Brain microvascular endothelial cell (primary cell): ENCODE results near the gene ZDHHC8.

Experiments
- DNase-seq: peaks from one replicate; pipeline ENCODE4 v3.0.0-alpha.2; 2020
- H3K27ac ChIP-seq: fragments of 250-450 bp; sonication (Bioruptor Pico); 2 replicates; pipeline ENCODE4 v1.5.1; 2020; ENCODE audit warnings: mild to moderate bottlenecking, moderate library complexity
- H3K27me3 ChIP-seq: fragments of 250-450 bp; sonication (Bioruptor Pico); replicated peaks from 2 replicates; pipeline ENCODE4 v1.5.1; 2020; ENCODE audit warnings: mild to moderate bottlenecking
- H3K36me3 ChIP-seq: fragments of 250-450 bp; sonication (Bioruptor Pico); replicated peaks from 2 replicates; pipeline ENCODE4 v1.5.1; 2020; ENCODE audit warnings: mild to moderate bottlenecking
- H3K4me3 ChIP-seq: 2 replicates; pipeline ENCODE4 v1.5.1; 2011; ENCODE audit warnings: low read depth, mild to moderate bottlenecking, control low read depth, low read length, moderate library complexity
- in situ Hi-C: cut with HindIII; loops from 2 replicates; pipeline ENCODE4 v1.10.0; 2017; ENCODE audit warnings: low sequenced_read_pairs, low pct_ligation_motif_present
- TF ChIP-seq, protein P1 (sequence below): IDR thresholded peaks from 2 replicates; pipeline ENCODE4 v1.5.1; 2011; ENCODE audit warnings: low read depth, mild to moderate bottlenecking, moderate library complexity, low read length, control low read depth, inconsistent platforms; ENCODE audit errors: missing control alignments

ZDHHC8 gene

DNA sequence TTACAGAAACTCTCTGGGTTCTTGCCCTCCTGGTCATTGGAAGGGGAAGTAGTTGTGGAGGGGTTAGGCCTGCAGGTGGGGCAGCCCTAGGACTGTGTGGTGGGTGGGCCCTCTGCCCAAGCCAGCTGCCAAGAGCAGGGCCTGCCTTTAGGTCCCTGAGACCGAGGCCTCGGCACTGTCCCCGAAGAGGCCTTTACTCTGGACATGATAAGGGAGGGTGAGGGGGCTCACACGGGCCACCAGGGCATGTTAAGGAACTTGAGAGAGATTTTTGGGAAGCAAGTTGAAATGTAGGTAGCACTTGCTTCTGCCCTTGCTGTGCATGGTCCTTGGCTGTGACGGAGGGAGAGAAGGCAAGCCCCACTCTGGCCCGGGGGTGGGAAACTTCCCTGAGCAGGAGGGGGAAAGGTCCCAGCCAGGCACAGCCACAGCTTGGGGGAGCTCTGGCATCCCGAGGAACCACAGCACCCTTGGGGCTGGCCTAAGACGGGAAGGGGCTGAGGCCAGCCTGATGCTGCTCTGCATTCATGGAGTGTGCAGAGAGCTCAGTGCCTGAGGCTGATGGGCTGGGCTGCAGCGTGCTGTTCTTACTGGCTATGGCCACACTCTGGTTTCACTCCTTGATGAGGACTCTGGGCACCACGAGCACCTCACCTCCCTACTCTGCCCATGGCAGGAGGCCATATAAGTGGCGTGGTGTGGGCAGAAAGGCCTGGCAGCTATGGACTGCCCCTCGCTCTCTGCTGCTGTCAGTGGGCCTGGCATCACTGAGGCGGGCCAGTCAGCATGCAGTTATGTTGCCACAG is 23.4 kb upstream of the ZDHHC8 start:
- peaks cover 81% of the 10 kb centered on the region for H3K36me3 ChIP-seq

DNA sequence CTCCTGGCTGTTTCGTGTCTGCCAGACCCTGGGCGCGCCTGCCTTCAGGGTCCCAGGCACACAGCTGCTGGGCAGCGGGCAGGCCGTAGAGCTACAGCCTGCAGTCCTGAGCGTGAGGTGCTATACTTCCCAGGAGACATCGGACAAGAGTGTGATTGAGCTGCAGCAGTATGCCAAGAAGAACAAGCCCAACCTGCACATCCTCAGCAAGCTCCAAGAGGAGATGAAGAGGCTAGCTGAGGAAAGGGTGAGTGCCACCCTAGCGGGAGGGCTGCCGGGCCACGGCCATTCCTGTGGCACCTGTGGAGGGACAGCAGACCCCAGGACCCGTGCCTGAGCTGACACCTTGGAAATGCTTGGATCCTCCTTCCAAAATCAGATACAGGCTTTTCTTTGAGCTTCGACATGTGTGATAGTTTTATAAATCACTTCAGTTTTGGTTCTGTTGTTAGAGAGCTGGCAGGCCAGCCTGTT is 22.8 kb upstream of the ZDHHC8 start:
- no peak for DNase-seq
- no peak overlapping the region for H3K27ac ChIP-seq
- in situ Hi-C loops, result no loop called here
- H3K36me3 ChIP-seq, result peaks cover 85% of the 10 kb centered on the region
- no peaks in the 10 kb centered on the region for H3K27me3 ChIP-seq
- TF ChIP-seq, protein P1, sequence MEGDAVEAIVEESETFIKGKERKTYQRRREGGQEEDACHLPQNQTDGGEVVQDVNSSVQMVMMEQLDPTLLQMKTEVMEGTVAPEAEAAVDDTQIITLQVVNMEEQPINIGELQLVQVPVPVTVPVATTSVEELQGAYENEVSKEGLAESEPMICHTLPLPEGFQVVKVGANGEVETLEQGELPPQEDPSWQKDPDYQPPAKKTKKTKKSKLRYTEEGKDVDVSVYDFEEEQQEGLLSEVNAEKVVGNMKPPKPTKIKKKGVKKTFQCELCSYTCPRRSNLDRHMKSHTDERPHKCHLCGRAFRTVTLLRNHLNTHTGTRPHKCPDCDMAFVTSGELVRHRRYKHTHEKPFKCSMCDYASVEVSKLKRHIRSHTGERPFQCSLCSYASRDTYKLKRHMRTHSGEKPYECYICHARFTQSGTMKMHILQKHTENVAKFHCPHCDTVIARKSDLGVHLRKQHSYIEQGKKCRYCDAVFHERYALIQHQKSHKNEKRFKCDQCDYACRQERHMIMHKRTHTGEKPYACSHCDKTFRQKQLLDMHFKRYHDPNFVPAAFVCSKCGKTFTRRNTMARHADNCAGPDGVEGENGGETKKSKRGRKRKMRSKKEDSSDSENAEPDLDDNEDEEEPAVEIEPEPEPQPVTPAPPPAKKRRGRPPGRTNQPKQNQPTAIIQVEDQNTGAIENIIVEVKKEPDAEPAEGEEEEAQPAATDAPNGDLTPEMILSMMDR, result no peak
- H3K4me3 ChIP-seq, result no peak overlapping the region

More for the DNA sequence above, 23.4 kb upstream of the ZDHHC8 start:
- Histone ChIP-seq H3K27me3 (no peaks in the 10 kb centered on the region), H3K27ac (no peak overlapping the region), H3K4me3 (no peak overlapping the region)
- in situ Hi-C loops, result no loop called here
- TF ChIP-seq, protein P1, result no peak
- DNase-seq, result no peak

DNA sequence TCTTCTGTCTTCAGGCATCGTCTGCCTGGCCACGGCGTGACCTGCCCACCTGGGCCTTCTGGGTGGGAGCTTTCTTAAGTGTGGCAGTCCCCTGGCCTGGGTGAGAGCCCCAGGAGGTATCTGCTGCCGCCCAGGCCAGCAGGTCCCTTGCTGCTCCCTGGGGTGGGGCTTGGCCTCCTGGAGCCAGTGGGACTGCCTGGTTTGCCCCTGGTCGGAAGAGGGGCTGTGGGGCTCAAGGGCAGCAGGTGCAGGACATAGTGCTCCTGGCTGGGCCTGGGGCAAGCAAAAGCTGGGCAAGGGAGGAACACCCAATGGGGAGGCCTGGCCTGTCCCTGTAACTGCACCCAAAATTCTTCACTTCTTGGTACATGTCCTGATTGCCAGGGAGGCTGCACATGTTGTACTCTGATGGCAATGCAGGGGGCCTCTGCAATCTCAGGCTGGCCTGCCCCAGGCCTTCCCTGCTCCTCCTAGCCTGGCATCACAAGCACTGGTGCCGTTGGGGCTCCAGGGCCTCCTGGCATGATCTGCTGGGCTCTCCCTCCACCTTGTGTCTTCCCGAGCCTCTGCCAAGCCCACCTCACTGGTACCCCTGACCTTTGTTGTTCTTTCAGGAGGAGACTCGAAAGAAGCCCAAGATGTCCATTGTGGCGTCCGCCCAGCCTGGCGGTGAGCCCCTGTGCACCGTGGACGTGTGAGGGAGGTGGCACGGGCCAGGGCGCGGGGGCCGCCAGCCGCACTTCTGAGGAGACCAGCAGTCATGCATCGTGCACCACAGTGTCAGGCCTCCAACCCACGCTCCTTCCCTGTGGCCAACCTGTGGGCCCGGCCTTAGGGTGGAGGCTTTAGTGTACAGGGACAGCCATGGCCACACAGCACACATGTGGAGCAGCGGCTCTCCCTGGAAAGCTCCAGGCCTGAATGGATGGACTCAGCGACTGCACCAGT is 21.9 kb upstream of the ZDHHC8 start:
- no peak overlapping the region for H3K4me3 ChIP-seq
- TF ChIP-seq, protein P1, result no peak
- in situ Hi-C loops, result no loop called here
- no peaks in the 10 kb centered on the region for H3K27me3 ChIP-seq
- no peak for DNase-seq
- peaks cover 90% of the 10 kb centered on the region for H3K36me3 ChIP-seq
- no peak overlapping the region for H3K27ac ChIP-seq

DNA sequence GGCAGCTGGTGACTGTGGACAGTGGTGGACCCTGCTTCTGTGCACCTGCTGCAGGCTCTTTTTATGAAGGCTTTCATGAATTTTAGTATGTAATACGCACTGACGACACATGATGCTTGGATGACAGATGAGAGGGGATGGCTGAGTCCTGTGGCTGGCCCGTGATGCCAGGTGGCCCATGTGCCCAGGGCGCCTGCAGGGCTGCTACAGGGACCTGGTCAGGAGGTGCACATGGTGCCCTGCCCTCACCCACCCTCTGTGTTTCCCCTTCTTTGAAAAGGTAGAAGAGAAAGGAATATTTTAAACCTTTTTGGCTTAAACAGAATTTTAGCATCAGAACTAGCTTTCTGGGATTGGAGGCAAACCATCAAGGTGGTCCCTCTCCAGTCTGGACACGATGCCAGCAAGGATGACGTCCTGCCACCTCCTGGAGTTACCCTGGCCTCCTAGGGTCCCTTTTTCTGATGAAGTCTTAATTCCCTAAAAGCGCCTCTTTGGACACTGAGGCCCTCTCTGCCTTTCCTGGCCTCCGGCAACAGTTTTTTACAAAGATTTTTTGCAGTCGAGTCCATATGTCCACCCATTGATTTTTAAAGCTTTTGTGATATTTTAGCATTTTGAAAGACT is 21.1 kb upstream of the ZDHHC8 start:
- DNase-seq, result no peak
- TF ChIP-seq, protein P1, result no peak
- H3K4me3 ChIP-seq, result no peak overlapping the region
- H3K36me3 ChIP-seq, result peaks cover 90% of the 10 kb centered on the region
- no peak overlapping the region for H3K27ac ChIP-seq
- H3K27me3 ChIP-seq, result no peaks in the 10 kb centered on the region
- in situ Hi-C loops, result no loop called here

DNA sequence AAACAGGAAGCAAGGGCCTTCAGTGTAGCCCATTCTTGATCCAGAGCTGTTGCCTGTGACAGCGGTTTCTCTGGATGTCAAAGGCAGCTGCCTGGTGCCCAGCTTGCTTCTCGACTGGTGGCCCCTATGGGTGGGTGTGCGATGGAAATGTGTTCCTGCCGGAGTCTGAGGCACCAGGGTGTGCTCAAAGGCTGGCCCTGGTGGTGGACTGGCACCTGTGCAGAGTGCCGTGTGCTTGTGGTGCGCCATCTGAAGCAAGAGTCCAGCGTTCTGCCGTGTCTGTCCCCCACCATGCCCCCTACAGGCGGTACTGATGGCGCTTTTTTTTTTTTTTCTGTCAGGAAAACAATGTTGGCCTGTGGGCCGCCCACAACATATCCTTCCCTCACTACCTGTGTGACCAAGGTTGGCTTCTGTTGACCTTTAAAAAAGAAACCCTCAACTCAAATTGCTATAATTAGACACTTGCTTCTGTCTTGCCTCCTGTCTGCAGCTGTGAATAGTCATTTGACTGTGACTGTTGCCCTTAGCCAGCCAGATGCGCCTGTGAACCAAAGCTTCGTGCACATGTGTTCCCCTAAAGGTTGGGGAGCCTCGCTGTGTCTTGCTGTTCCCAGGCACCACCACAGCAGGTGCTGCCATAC is 20.4 kb upstream of the ZDHHC8 start:
- no peaks in the 10 kb centered on the region for H3K27me3 ChIP-seq
- no peak overlapping the region for H3K4me3 ChIP-seq
- no peak overlapping the region for H3K27ac ChIP-seq
- TF ChIP-seq, protein P1, result peak; percentile 72
- H3K36me3 ChIP-seq, result peaks cover 87% of the 10 kb centered on the region
- in situ Hi-C loops, result no loop called here
- DNase-seq, result no peak
